Liver (tissue), 9 donors: ENCODE data around the gene TNS1. TPM values are rescaled to one million over a fixed set of nuclear protein-coding genes. Genes with fewer than 3 reads are reported as not detected.
A peak's percentile ranks its signal among the peaks of the same experiment; 100 is the strongest.

Source experiments
- DNase-seq: peaks from one replicate; pipeline ENCODE4 v3.0.0-alpha.2; 2017; ENCODE audit warnings: low spot score
- H3K27ac ChIP-seq, 2 donors: one replicate each; pipeline ENCODE4 v1.7.0; 2013; ENCODE audit warnings: inconsistent platforms in 2 of 2, low read length in 2 of 2, control low read depth in 1 of 2, low read depth in 1 of 2, mild to moderate bottlenecking in 1 of 2
- H3K27me3 ChIP-seq, 4 donors: one replicate each; pipeline versions ENCODE4 v1.6.1 to v1.7.0; 2013; ENCODE audit warnings: low read length in 3 of 4, inconsistent platforms in 1 of 4, mild to moderate bottlenecking in 1 of 4, moderate library complexity in 1 of 4; ENCODE audit not compliant: control insufficient read depth in 4 of 4, insufficient read depth in 4 of 4
- H3K36me3 ChIP-seq, 4 donors: one replicate each; pipeline versions ENCODE4 v1.6.1 to v1.7.0; 2013; ENCODE audit warnings: low read length in 3 of 4, mild to moderate bottlenecking in 3 of 4, low read depth in 1 of 4, moderate library complexity in 1 of 4; ENCODE audit not compliant: control insufficient read depth in 4 of 4, insufficient read depth in 3 of 4
- H3K4me1 ChIP-seq, 4 donors: one replicate each; pipeline versions ENCODE4 v1.6.1 to v1.7.0; 2013; ENCODE audit warnings: low read length in 3 of 4, mild to moderate bottlenecking in 3 of 4, moderate library complexity in 1 of 4; ENCODE audit not compliant: control insufficient read depth in 4 of 4, insufficient read depth in 4 of 4
- H3K4me3 ChIP-seq, 3 donors: one replicate each; pipeline versions ENCODE4 v1.6.1 to v1.7.0; 2013; ENCODE audit warnings: low read length in 3 of 3, control low read depth in 1 of 3, low read depth in 1 of 3, mild to moderate bottlenecking in 1 of 3
- H3K9ac ChIP-seq, 2 donors: one replicate each; pipeline ENCODE4 v1.7.0; 2013; ENCODE audit warnings: low read length in 2 of 2, mild to moderate bottlenecking in 2 of 2, moderate library complexity in 2 of 2, control low read depth in 1 of 2, low read depth in 1 of 2
- H3K9me3 ChIP-seq, 4 donors: one replicate each; pipeline versions ENCODE4 v1.6.1 to v1.7.0; 2013; ENCODE audit warnings: low read length in 3 of 4; ENCODE audit not compliant: control insufficient read depth in 4 of 4
- ATF3 ChIP-seq: IDR thresholded peaks from 2 replicates; pipeline ENCODE4 v1.6.1; 2016; ENCODE audit warnings: antibody characterized with exemption
- EGR1 ChIP-seq, 2 donors: IDR thresholded peaks; 2 replicates each; pipeline ENCODE4 v1.6.1; 2016 to 2018; ENCODE audit warnings: antibody characterized with exemption in 2 of 2, low read depth in 2 of 2
- FOXA1 ChIP-seq: IDR thresholded peaks from 2 replicates; pipeline ENCODE4 v1.6.1; 2016; ENCODE audit warnings: antibody characterized with exemption
- FOXA2 ChIP-seq: IDR thresholded peaks from 2 replicates; pipeline ENCODE4 v1.6.1; 2016; ENCODE audit warnings: antibody characterized with exemption
- GABPA ChIP-seq, 2 donors: IDR thresholded peaks in 1 of 2; conservative IDR thresholded peaks in 1 of 2; 2 replicates each; pipeline ENCODE4 v1.6.1; 2016; ENCODE audit warnings: antibody characterized with exemption in 2 of 2, mild to moderate bottlenecking in 1 of 2, moderate library complexity in 1 of 2
- HNF4A ChIP-seq, 2 donors: conservative IDR thresholded peaks; 2 replicates each; pipeline ENCODE4 v1.6.1; 2016; ENCODE audit warnings: antibody characterized with exemption in 2 of 2, mild to moderate bottlenecking in 2 of 2
- JUND ChIP-seq, 2 donors: IDR thresholded peaks; 2 replicates each; pipeline ENCODE4 v1.6.1; 2016; ENCODE audit warnings: antibody characterized with exemption in 2 of 2
- NR2F2 ChIP-seq: IDR thresholded peaks from 2 replicates; pipeline ENCODE4 v1.6.1; 2016; ENCODE audit warnings: antibody characterized with exemption
- RAD21 ChIP-seq, 2 donors: IDR thresholded peaks; 2 replicates each; pipeline ENCODE4 v1.6.1; 2016; ENCODE audit warnings: antibody characterized with exemption in 2 of 2, mild to moderate bottlenecking in 2 of 2
- RXRA ChIP-seq, 2 donors: IDR thresholded peaks; 2 replicates each; pipeline ENCODE4 v1.6.1; 2017 to 2018; ENCODE audit warnings: antibody characterized with exemption in 2 of 2, mild to moderate bottlenecking in 1 of 2
- SP1 ChIP-seq: IDR thresholded peaks from 2 replicates; pipeline ENCODE4 v1.6.1; 2018; ENCODE audit warnings: antibody characterized with exemption, mild to moderate bottlenecking
- TAF1 ChIP-seq: conservative IDR thresholded peaks from 2 replicates; pipeline ENCODE4 v1.6.1; 2016; ENCODE audit warnings: antibody characterized with exemption, mild to moderate bottlenecking
- YY1 ChIP-seq: IDR thresholded peaks from 2 replicates; pipeline ENCODE4 v1.6.1; 2016; ENCODE audit warnings: antibody characterized with exemption, mild to moderate bottlenecking
- WGBS: extraction: QIAGEN DNeasy Blood & Tissue Kit; methylation state at CpG from one replicate; pipeline ENCODE4 v1.1.7; 2013; 5-methylcytosine and 5-hydroxymethylcytosine counted together
- polyA plus RNA-seq, 2 donors: library from polyadenylated mRNA; stranded (reverse) in 1 of 2; unstranded in 1 of 2; fragments of 200-250 nt in 1 of 2; fragments of >200 nt in 1 of 2; fragmentation: Nextera tagmentation in 1 of 2; extraction: Ambion mirVana in 1 of 2; gene quantifications; one replicate each; pipeline versions ENCODE4 v1.2.1 to v1.2.3, GENCODE V29; 2013 to 2015
- total RNA-seq, 2 donors: library from RNA; depleted of rRNA; stranded (reverse); fragments of >200 nt; gene quantifications; one replicate each; pipeline ENCODE4 v1.2.3, GENCODE V29; 2014
- TF ChIP-seq, protein P1 (sequence below): IDR thresholded peaks from 2 replicates; pipeline ENCODE4 v1.6.1; 2016; ENCODE audit warnings: antibody characterized with exemption
- TF ChIP-seq, protein P2 (sequence below): fragments of 150-350 bp; IDR thresholded peaks from 2 replicates; pipeline ENCODE4 v1.5.1; 2017; ENCODE audit warnings: improper control_type of control experiment, low read depth, low read length; ENCODE audit not compliant: missing input control
- TF ChIP-seq, protein P3 (sequence below): IDR thresholded peaks from 2 replicates; pipeline ENCODE4 v1.6.1; 2016; ENCODE audit warnings: antibody characterized with exemption
- TF ChIP-seq, protein P4 (sequence below): IDR thresholded peaks from 2 replicates; pipeline ENCODE4 v1.6.1; 2016; ENCODE audit warnings: antibody characterized with exemption, mild to moderate bottlenecking
- donor health status: healthy.
- donor health status: healthy.
- donor health status: healthy.
- donor health status: healthy.
- donor health status: healthy.

TNS1 gene
- total and polyA plus RNA-seq, 4 donors, result 16.3 to 128 (median 57.3) TPM

- Histone ChIP-seq H3K4me3 (peak overlapping the region; percentile 61 to 99 (median 85)), H3K36me3 (no peaks in the 10 kb centered on the region), H3K27ac (peak overlapping the region; percentile 93 to 99), H3K4me1 (peaks cover 25 to 54% (median 52%) of the 10 kb centered on the region in 4 donors), H3K27me3 (no peaks in the 10 kb centered on the region), H3K9me3 (no peaks in the 10 kb centered on the region), H3K9ac (peak overlapping the region; percentile 45 to 67)
- WGBS, result 31% methylated on average over 8 of the region's 8 CpGs
- no peak for DNase-seq
- TF ChIP-seq, protein P1, sequence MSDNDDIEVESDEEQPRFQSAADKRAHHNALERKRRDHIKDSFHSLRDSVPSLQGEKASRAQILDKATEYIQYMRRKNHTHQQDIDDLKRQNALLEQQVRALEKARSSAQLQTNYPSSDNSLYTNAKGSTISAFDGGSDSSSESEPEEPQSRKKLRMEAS, result no peak
- no peak for TF ChIP-seq YY1
- TF ChIP-seq FOXA1, result no peak
- TF ChIP-seq, protein P2, sequence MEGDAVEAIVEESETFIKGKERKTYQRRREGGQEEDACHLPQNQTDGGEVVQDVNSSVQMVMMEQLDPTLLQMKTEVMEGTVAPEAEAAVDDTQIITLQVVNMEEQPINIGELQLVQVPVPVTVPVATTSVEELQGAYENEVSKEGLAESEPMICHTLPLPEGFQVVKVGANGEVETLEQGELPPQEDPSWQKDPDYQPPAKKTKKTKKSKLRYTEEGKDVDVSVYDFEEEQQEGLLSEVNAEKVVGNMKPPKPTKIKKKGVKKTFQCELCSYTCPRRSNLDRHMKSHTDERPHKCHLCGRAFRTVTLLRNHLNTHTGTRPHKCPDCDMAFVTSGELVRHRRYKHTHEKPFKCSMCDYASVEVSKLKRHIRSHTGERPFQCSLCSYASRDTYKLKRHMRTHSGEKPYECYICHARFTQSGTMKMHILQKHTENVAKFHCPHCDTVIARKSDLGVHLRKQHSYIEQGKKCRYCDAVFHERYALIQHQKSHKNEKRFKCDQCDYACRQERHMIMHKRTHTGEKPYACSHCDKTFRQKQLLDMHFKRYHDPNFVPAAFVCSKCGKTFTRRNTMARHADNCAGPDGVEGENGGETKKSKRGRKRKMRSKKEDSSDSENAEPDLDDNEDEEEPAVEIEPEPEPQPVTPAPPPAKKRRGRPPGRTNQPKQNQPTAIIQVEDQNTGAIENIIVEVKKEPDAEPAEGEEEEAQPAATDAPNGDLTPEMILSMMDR, result no peak
- no peak for TF ChIP-seq NR2F2
- no peak for TF ChIP-seq GABPA (IDR thresholded peaks at IDR 0.05 in 1 of 2, conservative IDR thresholded peaks at IDR 0.05 in 1 of 2)
- no peak for TF ChIP-seq RAD21 (IDR thresholded peaks at IDR 0.05)
- no peak for TF ChIP-seq JUND (IDR thresholded peaks at IDR 0.05)
- TF ChIP-seq EGR1 (IDR thresholded peaks at IDR 0.05; ENCODE audit: low read depth in 2 of 2), result no peak
- no peak for TF ChIP-seq TAF1
- no peak for TF ChIP-seq FOXA2
- TF ChIP-seq ATF3, result no peak
- TF ChIP-seq, protein P3, sequence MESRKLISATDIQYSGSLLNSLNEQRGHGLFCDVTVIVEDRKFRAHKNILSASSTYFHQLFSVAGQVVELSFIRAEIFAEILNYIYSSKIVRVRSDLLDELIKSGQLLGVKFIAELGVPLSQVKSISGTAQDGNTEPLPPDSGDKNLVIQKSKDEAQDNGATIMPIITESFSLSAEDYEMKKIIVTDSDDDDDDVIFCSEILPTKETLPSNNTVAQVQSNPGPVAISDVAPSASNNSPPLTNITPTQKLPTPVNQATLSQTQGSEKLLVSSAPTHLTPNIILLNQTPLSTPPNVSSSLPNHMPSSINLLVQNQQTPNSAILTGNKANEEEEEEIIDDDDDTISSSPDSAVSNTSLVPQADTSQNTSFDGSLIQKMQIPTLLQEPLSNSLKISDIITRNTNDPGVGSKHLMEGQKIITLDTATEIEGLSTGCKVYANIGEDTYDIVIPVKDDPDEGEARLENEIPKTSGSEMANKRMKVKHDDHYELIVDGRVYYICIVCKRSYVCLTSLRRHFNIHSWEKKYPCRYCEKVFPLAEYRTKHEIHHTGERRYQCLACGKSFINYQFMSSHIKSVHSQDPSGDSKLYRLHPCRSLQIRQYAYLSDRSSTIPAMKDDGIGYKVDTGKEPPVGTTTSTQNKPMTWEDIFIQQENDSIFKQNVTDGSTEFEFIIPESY, result no peak
- TF ChIP-seq RXRA (IDR thresholded peaks at IDR 0.05), result no peak
- no peak for TF ChIP-seq SP1
- no peak for TF ChIP-seq HNF4A (conservative IDR thresholded peaks at IDR 0.05)
- TF ChIP-seq, protein P4, sequence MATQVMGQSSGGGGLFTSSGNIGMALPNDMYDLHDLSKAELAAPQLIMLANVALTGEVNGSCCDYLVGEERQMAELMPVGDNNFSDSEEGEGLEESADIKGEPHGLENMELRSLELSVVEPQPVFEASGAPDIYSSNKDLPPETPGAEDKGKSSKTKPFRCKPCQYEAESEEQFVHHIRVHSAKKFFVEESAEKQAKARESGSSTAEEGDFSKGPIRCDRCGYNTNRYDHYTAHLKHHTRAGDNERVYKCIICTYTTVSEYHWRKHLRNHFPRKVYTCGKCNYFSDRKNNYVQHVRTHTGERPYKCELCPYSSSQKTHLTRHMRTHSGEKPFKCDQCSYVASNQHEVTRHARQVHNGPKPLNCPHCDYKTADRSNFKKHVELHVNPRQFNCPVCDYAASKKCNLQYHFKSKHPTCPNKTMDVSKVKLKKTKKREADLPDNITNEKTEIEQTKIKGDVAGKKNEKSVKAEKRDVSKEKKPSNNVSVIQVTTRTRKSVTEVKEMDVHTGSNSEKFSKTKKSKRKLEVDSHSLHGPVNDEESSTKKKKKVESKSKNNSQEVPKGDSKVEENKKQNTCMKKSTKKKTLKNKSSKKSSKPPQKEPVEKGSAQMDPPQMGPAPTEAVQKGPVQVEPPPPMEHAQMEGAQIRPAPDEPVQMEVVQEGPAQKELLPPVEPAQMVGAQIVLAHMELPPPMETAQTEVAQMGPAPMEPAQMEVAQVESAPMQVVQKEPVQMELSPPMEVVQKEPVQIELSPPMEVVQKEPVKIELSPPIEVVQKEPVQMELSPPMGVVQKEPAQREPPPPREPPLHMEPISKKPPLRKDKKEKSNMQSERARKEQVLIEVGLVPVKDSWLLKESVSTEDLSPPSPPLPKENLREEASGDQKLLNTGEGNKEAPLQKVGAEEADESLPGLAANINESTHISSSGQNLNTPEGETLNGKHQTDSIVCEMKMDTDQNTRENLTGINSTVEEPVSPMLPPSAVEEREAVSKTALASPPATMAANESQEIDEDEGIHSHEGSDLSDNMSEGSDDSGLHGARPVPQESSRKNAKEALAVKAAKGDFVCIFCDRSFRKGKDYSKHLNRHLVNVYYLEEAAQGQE, result no peak
These were observed 60.7 kb downstream of the TNS1 start for GRCh38 chr2:217941886-217942728.
